ENCODE results near the gene MAN2A2.
"Not testable (repeated sequence)": the region's sequence is repeated elsewhere in the genome, so short reads cannot be mapped to it uniquely, and the experiment has no call there.

MAN2A2 gene

DNA sequence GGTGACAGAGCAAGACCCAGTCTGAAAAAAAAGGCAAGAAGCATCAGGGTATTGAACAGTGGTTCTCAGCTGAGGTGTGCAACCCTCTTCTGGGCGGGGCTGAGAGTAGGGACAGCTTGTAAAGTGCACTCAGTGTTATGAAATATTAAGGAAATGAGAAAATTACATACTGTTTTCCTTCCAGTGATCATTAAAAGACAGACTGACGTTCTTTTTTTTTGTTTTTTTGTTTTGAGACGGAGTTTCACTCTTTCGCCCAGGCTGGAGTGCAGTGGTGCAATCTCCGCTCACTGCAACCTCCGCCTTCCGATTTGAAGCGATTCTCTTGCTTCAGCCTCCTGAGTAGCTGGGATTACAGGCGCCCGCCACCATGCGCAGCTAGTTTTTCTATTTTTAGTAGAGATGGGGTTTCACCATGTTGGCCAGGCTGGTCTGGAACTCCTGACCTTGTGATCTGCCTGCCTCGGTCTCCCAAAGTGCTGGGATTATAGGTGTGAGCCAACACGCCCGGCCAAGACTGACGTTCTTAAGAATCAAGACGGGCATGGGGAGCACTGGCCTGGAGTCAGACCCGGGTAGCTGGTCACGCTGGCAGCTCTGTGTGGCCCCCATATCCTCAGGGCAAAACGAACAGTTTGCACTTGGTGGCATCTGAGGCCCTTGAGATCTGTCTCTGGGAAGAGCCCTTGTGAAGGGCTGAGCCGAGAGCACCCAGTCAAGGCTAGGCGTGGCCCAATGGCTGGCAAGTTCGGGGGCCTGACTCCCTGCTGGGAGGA lies 11.4 kb downstream of the MAN2A2 start:
- Histone ChIP-seq H3K4me1 (ENCODE audit: control insufficient read depth, insufficient read depth, low read length) (no peaks in the 10 kb centered on the region), H3K27ac (ENCODE audit: low read depth, low read length) (no peak overlapping the region), H3K36me3 (ENCODE audit: control insufficient read depth, insufficient read depth, low read length) (peaks cover 74% of the 10 kb centered on the region), H3K9ac (ENCODE audit: low read length) (no peak overlapping the region), H3K27me3 (ENCODE audit: control insufficient read depth, insufficient read depth, low read length) (no peaks in the 10 kb centered on the region), H3K4me3 (ENCODE audit: low read length) (no peak overlapping the region)

DNA sequence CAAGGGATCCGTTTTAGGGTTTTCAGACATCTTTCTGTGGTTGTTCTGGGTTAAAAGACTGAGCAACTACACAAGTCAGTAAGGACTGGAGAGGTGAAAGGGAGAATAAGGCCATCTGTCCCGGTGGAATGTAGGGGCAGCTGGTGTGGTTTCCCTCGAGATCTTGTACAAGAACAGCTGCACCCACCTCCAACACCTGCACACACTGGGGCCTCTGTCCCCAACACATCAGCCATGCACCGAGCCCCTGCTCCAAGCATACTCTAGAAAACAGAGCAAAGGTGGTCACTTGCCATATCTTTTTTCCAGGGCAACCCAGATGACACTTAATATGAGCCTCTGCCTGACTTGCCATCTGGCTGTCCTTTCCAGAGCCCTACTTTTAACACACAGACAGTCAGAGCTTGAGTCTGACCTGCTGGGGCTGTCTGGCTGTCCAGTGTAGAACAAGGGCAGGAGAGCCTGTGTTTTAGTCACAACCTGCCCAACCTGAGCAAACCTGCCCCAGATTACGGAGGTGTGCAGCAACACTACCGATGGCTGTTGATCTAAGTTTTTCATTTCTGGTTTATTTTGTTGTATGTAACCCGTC lies 12.2 kb downstream of the MAN2A2 start:
- no peak overlapping the region for H3K9ac ChIP-seq (ENCODE audit: low read length)
- no peak overlapping the region for H3K27ac ChIP-seq (ENCODE audit: low read depth, low read length)
- no peaks in the 10 kb centered on the region for H3K27me3 ChIP-seq (ENCODE audit: control insufficient read depth, insufficient read depth, low read length)
- no peaks in the 10 kb centered on the region for H3K4me1 ChIP-seq (ENCODE audit: control insufficient read depth, insufficient read depth, low read length)
- H3K36me3 ChIP-seq (ENCODE audit: control insufficient read depth, insufficient read depth, low read length), result peaks cover 77% of the 10 kb centered on the region
- no peak overlapping the region for H3K4me3 ChIP-seq (ENCODE audit: low read length)

DNA sequence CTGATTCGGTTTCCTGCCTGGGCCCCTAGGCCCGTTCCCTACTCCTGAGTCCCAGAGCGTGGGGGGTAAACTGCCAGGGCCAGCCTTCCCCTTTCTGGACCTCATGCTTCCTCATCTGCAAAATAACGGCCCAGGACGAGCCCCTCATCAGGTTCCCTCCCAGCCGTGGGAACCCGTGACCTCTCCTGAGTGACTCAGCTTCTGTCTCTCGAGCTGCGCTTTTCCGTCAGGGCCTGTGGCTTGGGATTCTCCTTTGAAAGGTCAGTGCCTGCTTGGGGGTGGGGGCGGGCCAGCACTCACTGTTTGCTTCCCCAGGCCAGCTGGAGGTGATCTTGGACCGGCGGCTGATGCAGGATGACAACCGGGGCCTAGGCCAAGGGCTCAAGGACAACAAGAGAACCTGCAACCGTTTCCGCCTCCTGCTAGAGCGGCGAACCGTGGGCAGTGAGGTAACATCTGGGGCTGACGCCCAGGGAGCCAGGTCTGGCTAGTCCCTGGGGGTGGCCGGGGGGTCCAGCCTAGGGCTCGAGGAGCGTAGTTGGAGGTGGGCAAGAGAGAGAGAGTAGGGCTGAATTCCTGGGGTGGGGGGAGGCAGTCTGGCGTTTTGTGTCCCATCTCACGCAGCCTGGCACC lies 12.8 kb downstream of the MAN2A2 start:
- no peaks in the 10 kb centered on the region for H3K4me1 ChIP-seq (ENCODE audit: control insufficient read depth, insufficient read depth, low read length)
- no peaks in the 10 kb centered on the region for H3K27me3 ChIP-seq (ENCODE audit: control insufficient read depth, insufficient read depth, low read length)
- no peak overlapping the region for H3K4me3 ChIP-seq (ENCODE audit: low read length)
- H3K27ac ChIP-seq (ENCODE audit: low read depth, low read length), result peak overlapping the region; percentile 17
- H3K36me3 ChIP-seq (ENCODE audit: control insufficient read depth, insufficient read depth, low read length), result peaks cover 73% of the 10 kb centered on the region
- H3K9ac ChIP-seq (ENCODE audit: low read length), result no peak overlapping the region

DNA sequence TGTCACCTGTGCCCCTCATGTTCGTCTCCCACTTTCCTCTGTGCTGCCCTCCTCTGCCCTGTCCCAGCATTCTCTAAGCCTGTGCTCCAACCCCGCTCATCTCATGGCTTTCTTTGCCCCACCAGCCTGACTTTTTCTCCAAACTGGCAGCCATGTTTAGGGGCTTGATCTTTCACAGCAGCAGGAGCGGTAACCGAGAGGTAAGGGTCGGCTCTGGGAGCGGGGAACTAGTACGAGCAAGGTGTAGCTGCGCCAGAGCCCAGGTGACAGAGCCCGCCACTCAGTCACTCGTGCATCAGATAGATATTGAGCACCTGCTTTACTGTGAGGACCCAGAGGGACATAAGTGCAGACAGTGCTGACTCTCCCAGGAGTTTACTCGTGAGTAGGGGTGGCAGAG lies 13.4 kb downstream of the MAN2A2 start:
- H3K36me3 ChIP-seq (ENCODE audit: control insufficient read depth, insufficient read depth, low read length), result peaks cover 70% of the 10 kb centered on the region
- no peak overlapping the region for H3K4me3 ChIP-seq (ENCODE audit: low read length)
- peak overlapping the region; percentile 17 for H3K27ac ChIP-seq (ENCODE audit: low read depth, low read length)

DNA sequence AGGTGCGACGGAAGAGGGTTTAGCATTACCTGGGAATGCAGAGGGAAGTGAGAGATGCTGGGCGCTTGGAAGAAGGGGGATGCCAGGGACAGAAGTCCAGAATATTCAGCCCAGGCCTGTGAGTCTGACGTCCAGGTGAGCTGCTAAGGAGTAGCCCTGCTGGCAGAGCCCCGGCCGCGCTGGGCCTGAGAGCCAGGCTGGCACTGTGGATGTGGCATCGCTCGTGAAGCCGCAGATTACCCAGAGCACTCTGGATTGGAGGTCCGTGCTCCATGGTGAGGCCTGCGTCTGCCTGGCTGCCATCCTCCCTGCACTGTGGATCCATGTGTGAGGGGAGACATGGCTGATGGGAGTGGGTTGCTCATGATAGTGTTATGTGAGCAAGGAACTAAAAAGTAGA lies 14.5 kb downstream of the MAN2A2 start:
- Histone ChIP-seq H3K4me1 (ENCODE audit: control insufficient read depth, insufficient read depth, low read length) (no peaks in the 10 kb centered on the region), H3K27me3 (ENCODE audit: control insufficient read depth, insufficient read depth, low read length) (no peaks in the 10 kb centered on the region), H3K27ac (ENCODE audit: low read depth, low read length) (no peak overlapping the region), H3K9ac (ENCODE audit: low read length) (no peak overlapping the region), H3K4me3 (ENCODE audit: low read length) (no peak overlapping the region), H3K36me3 (ENCODE audit: control insufficient read depth, insufficient read depth, low read length) (peaks cover 59% of the 10 kb centered on the region)

More for the DNA sequence above, 13.4 kb downstream of the MAN2A2 start:
- Histone ChIP-seq H3K27me3 (ENCODE audit: control insufficient read depth, insufficient read depth, low read length) (no peaks in the 10 kb centered on the region), H3K9ac (ENCODE audit: low read length) (no peak overlapping the region), H3K4me1 (ENCODE audit: control insufficient read depth, insufficient read depth, low read length) (no peaks in the 10 kb centered on the region)

DNA sequence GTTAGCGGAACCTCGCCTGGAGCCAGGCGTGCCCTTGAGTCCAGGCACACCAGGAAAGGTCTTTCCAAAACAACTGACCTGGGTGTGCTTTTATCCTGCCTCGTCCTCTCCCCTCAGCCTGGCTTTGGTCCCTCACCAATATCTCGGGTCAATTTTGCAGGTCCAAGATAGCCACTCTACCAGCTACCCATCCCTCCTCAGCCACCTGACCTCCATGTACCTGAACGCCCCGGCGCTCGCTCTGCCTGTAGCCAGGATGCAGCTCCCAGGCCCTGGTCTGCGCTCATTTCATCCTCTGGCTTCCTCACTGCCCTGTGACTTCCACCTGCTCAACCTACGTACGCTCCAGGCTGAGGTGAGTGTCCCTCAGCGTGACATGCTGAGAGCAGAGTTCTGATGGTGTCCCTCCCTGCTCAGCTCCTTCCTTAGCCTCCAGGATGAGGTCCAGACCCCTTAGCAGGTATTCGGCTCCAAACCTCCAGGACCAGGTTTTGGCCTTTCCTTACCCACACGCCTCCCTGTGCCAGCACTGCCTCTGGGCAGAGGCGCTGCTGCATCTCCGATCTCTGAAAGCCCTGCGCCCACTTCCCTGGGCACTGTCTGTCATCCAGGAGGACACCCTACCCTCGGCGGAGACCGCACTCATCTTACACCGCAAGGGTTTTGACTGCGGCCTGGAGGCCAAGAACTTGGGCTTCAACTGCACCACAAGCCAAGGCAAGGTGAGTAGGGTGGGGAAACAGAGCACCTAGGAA lies 15.1 kb downstream of the MAN2A2 start:
- no peak overlapping the region for H3K9ac ChIP-seq (ENCODE audit: low read length)
- H3K4me3 ChIP-seq (ENCODE audit: low read length), result no peak overlapping the region
- no peaks in the 10 kb centered on the region for H3K27me3 ChIP-seq (ENCODE audit: control insufficient read depth, insufficient read depth, low read length)
- H3K27ac ChIP-seq (ENCODE audit: low read depth, low read length), result no peak overlapping the region
- peaks cover 53% of the 10 kb centered on the region for H3K36me3 ChIP-seq (ENCODE audit: control insufficient read depth, insufficient read depth, low read length)
- no peaks in the 10 kb centered on the region for H3K4me1 ChIP-seq (ENCODE audit: control insufficient read depth, insufficient read depth, low read length)

DNA sequence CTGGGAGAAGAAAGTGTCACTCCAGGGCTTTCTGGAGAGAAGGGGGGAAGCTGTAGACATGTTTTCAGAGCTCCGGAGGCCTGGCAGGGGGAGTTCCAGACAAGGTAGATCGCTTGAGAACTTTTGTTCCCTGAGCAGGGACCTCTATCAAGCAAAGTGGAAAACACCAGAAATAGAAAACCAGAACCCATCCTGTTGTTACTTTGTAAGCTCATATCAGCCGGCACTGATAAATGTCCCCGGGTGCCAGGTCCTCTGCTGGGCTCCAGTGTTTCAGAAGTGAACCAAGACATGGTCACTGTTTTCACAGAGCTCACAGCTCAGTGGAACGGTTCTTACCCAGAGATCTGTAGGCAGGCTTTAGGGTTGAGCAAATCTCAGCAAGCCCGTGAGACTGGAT lies 15.7 kb downstream of the MAN2A2 start:
- H3K36me3 ChIP-seq (ENCODE audit: control insufficient read depth, insufficient read depth, low read length), result peaks cover 48% of the 10 kb centered on the region

DNA sequence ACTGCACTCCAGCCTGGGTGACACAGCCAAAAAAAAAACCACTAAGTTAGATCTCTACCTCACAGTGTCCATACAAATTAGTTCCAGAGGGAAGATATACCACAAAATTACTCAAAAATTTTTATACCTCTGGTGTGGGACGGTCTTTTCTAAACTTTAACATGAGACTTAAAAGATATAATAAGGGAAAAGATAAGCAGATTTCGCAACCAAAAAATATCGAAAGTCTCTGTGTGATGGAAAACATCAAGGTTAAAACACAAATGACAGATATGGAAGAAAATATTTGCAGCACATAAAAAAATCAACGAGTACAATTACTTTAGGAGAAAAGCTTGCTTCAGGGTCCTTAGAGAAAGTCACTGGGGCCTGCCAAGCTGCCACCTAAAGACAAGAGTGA lies 18.8 kb downstream of the MAN2A2 start:
- Histone ChIP-seq H3K27ac (ENCODE audit: low read depth, low read length) (no peak overlapping the region), H3K4me3 (ENCODE audit: low read length) (no peak overlapping the region), H3K9ac (ENCODE audit: low read length) (no peak overlapping the region), H3K27me3 (ENCODE audit: control insufficient read depth, insufficient read depth, low read length) (no peaks in the 10 kb centered on the region), H3K36me3 (ENCODE audit: control insufficient read depth, insufficient read depth, low read length) (peaks cover 31% of the 10 kb centered on the region), H3K4me1 (ENCODE audit: control insufficient read depth, insufficient read depth, low read length) (no peaks in the 10 kb centered on the region)

More for the DNA sequence above, 15.7 kb downstream of the MAN2A2 start:
- Histone ChIP-seq H3K4me1 (ENCODE audit: control insufficient read depth, insufficient read depth, low read length) (no peaks in the 10 kb centered on the region), H3K9ac (ENCODE audit: low read length) (no peak overlapping the region), H3K4me3 (ENCODE audit: low read length) (no peak overlapping the region), H3K27ac (ENCODE audit: low read depth, low read length) (no peak overlapping the region), H3K27me3 (ENCODE audit: control insufficient read depth, insufficient read depth, low read length) (no peaks in the 10 kb centered on the region)

DNA sequence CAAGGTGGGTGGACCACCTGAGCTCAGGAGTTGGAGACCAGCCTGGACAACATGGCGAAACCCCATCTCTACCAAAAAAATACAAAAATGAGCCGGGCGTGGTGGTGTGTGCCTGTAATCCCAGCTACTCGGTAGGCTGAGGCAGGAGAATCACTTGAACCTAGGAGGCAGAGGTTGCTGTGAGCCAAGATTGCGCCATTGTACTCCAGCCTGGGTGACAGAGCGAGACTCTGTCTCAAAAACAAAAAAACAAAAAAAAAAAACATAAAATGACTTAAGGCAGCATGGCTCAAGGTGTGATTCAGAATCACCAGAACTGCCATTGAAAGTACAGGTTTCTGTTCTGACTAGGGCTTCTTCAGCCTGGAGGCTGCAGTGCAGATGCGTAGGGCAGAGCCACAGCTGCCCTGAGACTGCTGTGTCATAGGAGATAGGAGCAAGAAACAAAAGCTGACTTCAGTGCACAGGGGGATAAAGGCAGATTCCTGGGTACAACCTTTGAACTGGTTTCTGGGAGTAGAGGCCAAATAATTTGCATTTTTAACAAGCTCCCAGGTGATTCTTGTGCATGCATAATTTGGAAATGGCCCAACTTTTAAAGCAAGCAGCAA lies 19.7 kb downstream of the MAN2A2 start:
- not testable (repeated sequence) for H3K27ac ChIP-seq (ENCODE audit: low read depth, low read length); H3K27me3 ChIP-seq (ENCODE audit: control insufficient read depth, insufficient read depth, low read length); H3K4me3 ChIP-seq (ENCODE audit: low read length); H3K4me1 ChIP-seq (ENCODE audit: control insufficient read depth, insufficient read depth, low read length); H3K9ac ChIP-seq (ENCODE audit: low read length)
- peaks cover 23% of the 10 kb centered on the region for H3K36me3 ChIP-seq (ENCODE audit: control insufficient read depth, insufficient read depth, low read length)

DNA sequence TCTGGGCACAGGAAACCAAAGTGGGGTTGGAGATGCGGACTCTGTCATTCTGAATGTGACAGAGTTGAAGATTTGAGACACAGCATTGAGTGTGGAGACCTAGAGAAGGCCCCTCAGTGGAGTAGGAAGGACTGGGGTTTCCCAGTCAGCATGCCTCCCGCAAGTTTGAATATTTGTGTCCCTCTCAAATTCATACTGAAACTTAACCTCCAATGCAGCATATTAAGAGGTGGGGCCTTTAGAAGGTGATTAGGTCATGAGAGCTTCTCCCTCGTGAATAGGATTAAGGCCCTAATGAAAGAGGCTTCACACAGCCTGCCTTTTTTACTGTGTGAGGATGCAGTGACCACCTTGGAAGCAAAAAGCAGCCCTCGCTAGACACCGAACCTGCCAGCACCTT lies 21.3 kb downstream of the MAN2A2 start:
- H3K27me3 ChIP-seq (ENCODE audit: control insufficient read depth, insufficient read depth, low read length), result no peaks in the 10 kb centered on the region
- no peaks in the 10 kb centered on the region for H3K4me1 ChIP-seq (ENCODE audit: control insufficient read depth, insufficient read depth, low read length)
- H3K27ac ChIP-seq (ENCODE audit: low read depth, low read length), result no peak overlapping the region
- peaks cover 11% of the 10 kb centered on the region for H3K36me3 ChIP-seq (ENCODE audit: control insufficient read depth, insufficient read depth, low read length)
- no peak overlapping the region for H3K4me3 ChIP-seq (ENCODE audit: low read length)
- H3K9ac ChIP-seq (ENCODE audit: low read length), result no peak overlapping the region

DNA sequence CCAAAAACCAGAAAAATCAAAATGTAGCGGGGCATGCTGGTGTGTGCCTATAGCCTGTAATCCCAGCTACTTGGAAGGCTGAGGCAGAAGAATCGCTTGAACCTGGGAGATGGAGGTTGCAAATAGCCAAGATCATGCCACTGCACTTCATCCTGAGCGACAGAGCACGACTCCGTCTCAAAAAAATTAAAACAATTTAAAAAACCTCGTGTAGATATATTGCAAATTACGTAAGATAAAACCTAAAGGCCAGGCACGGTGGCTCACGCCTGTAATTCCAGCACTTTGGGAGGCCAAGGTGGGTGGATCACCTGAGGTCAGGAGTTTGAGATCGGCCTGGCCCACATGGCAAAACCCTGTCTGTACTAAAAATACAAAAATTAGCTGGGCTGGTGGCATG lies 23.7 kb downstream of the MAN2A2 start:
- H3K4me3 ChIP-seq (ENCODE audit: low read length); H3K4me1 ChIP-seq (ENCODE audit: control insufficient read depth, insufficient read depth, low read length); H3K27me3 ChIP-seq (ENCODE audit: control insufficient read depth, insufficient read depth, low read length); H3K27ac ChIP-seq (ENCODE audit: low read depth, low read length); H3K36me3 ChIP-seq (ENCODE audit: control insufficient read depth, insufficient read depth, low read length); H3K9ac ChIP-seq (ENCODE audit: low read length): not testable (repeated sequence)

DNA sequence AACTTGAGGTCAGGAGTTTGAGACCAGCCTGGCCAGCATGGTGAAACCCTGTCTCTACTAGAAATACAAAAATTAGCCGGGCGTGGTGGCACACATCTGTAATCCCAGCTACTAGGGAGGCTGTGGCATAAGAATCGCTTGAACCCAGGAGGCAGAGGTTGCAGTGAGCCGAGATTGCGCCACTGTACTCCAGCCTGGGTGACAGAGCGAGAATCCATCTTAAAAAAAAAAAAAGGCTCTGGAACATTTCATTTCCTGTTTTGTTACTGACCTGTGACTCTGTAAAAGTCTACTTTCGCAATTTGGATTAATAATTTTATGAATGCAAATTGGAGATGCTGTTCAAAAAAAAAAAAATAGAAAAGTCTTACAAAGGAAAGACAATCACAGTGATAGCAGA lies 25.0 kb downstream of the MAN2A2 start:
- not testable (repeated sequence) for H3K9ac ChIP-seq (ENCODE audit: low read length); H3K27me3 ChIP-seq (ENCODE audit: control insufficient read depth, insufficient read depth, low read length); H3K36me3 ChIP-seq (ENCODE audit: control insufficient read depth, insufficient read depth, low read length); H3K27ac ChIP-seq (ENCODE audit: low read depth, low read length); H3K4me3 ChIP-seq (ENCODE audit: low read length)
- peaks cover 12% of the 10 kb centered on the region for H3K4me1 ChIP-seq (ENCODE audit: control insufficient read depth, insufficient read depth, low read length)

All from rectal smooth muscle tissue (tissue), 1 donor.